Mucosa of descending colon (tissue), 3 donors: ENCODE data around the gene C20orf202. TPM values are rescaled to one million over a fixed set of nuclear protein-coding genes. Genes with fewer than 3 reads are reported as not detected.

Source experiments
- ATAC-seq: fragments of 200-7000 bp; cut with Tn5 transposase; one replicate; pipeline ENCODE4 v1.9.1; 2020; ENCODE audit warnings: mild to moderate bottlenecking, moderate library complexity
- DNase-seq, 3 donors: peaks; one replicate each; pipeline ENCODE4 v3.0.0-alpha.2; 2020
- H3K36me3 ChIP-seq: fragments of 200-600 bp; one replicate; pipeline ENCODE4 v1.8.0; 2021; ENCODE audit warnings: low read depth, mild to moderate bottlenecking
- H3K4me1 ChIP-seq: fragments of 200-600 bp; one replicate; pipeline ENCODE4 v1.8.0; 2021; ENCODE audit warnings: low read depth, mild to moderate bottlenecking
- H3K4me3 ChIP-seq: fragments of 200-600 bp; one replicate; pipeline ENCODE4 v1.8.0; 2021; ENCODE audit warnings: mild to moderate bottlenecking
- H3K9me3 ChIP-seq: fragments of 200-600 bp; one replicate; pipeline ENCODE4 v1.8.0; 2021; ENCODE audit warnings: mild to moderate bottlenecking
- intact Hi-C, 2 donors: fragments of 100-400 bp; cut with DNase I in 1 of 2; cut with micrococcal nuclease in 1 of 2; formaldehyde crosslinking; loops; one replicate each; pipeline versions ENCODE4 v1.11.0 to v1.11.1; 2022; cut with DNase I, micrococcal nuclease
- long read RNA-seq, 2 donors: library from polyadenylated mRNA; unstranded; transcript quantifications; one replicate each; pipeline ENCODE4 v2.0.0, GENCODE V29; 2019 to 2021
- total RNA-seq, 3 donors: library from RNA; stranded (reverse); fragmentation: NEBNext Ultra II Directional in 2 of 3; extraction: Animal tissue kit (Norgen Biotek cat#: 25700) in 2 of 3; gene quantifications; one replicate each; pipeline versions ENCODE4 v1.2.1 to v1.2.4, GENCODE V29; 2021 to 2023
- TF ChIP-seq, protein P1 (sequence below): fragments of 200-600 bp; IDR thresholded peaks from one replicate; pipeline ENCODE4 v1.8.0; 2022; ENCODE audit warnings: antibody characterized with exemption, mild to moderate bottlenecking
- donor health status: DM: no; HTN: no; CAD: no; lungs with moderate emphysema.
- donor health status: DM: no; HTN: no; CAD: no.
- donor health status: DM: no; HTN: yes; CAD: no.

Gene C20orf202
- under 1 TPM in 2 of 3 donors, not detected in 1; 0.23 to 0.48 TPM for total RNA-seq
- long read RNA-seq, donor 1 = 0 reads
- long read RNA-seq, donor 2 = 0 reads

DNA sequence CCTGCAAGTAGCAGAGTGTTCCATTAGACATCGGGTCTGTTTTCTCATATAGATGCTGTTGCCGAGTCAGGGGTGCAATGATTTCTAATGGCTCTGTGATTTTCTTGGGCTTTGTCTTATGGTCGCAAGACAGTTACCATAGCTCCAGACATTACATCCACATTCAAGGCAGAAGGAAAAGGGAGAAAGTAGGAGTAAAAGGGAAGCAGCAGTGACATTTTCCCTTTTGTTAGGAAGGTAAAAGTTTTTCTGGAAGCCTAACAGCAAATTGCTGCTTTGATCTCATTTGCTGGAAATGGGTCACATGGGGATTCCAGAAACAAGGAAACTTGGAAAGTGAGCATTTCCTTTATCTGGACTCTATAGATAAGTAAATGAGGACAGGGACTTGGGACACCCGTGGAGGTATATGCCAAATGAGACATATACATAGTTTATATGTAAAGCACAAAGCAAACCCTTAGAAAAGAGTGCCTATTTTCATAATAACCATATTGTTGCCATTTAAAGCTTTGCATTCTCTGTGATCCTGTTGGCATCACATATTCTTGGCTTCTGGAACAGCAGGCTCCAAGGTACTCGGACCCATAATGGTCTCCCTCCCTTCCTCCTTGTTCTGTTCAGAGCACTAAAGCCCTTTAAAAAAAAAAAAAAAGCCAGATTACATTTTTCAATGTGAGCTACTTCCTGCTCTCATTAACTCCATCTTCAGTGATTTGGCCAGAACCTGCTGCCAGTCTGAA lies at the start of gene C20orf202:
Gene C20orf202 (plus strand): TSS at position 693 of the 743 bp plus-strand sequence. CDS start 132 bp downstream, outside the sequence.
- peak; percentile 40 for ATAC-seq

DNA sequence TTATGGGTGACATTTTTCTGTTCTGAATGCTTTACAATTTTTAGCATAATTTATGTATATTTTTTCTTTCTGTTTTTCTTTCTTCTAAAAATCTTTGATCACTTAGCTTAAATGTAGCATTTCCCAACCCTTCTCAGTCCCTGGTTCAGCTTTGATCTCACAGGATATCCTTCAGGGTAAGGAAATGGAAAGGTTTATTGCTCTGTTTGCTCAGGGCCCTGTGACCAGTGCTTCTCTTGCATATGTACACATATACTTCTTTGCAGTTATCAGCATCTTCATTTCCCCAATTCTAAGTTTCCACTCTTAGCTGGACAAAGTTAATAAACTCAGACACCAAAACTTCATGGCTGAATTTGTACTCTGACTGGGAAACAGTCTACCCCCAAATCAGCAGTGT lies 49.0 kb upstream of the C20orf202 start:
- ATAC-seq = peak; percentile 69

More for the DNA sequence above, at the start of gene C20orf202:
- Histone ChIP-seq H3K4me3 (no peak within 1 kb of the TSS), H3K9me3 (no peaks in the 10 kb centered on the region), H3K36me3 (no peaks in the 10 kb centered on the region), H3K4me1 (peaks cover 9% of the 10 kb centered on the region)
- intact Hi-C loops = no loop called here
- no peak for DNase-seq
- TF ChIP-seq, protein P1, sequence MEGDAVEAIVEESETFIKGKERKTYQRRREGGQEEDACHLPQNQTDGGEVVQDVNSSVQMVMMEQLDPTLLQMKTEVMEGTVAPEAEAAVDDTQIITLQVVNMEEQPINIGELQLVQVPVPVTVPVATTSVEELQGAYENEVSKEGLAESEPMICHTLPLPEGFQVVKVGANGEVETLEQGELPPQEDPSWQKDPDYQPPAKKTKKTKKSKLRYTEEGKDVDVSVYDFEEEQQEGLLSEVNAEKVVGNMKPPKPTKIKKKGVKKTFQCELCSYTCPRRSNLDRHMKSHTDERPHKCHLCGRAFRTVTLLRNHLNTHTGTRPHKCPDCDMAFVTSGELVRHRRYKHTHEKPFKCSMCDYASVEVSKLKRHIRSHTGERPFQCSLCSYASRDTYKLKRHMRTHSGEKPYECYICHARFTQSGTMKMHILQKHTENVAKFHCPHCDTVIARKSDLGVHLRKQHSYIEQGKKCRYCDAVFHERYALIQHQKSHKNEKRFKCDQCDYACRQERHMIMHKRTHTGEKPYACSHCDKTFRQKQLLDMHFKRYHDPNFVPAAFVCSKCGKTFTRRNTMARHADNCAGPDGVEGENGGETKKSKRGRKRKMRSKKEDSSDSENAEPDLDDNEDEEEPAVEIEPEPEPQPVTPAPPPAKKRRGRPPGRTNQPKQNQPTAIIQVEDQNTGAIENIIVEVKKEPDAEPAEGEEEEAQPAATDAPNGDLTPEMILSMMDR = no peak

DNA sequence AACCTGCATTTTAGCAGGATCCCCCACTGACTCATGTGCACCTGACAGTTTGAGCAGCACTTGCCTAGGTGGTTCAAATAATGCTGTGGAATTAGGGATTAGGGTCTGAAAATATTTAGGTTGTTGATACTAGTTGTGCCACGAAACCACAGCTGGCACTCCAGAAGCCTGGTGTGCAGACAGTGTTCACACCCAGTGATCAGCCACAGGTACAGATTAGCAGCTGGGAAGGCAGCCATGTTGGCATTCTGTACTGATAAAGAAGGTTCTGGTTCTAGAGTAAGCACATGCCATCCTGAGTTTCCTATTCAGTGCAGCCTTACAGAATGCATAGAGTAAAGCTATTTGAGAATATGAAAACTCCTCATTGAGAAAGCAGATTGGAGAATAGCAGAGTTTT lies 48.6 kb upstream of the C20orf202 start:
- TF ChIP-seq, protein P1 = no peak
- H3K4me3 ChIP-seq = no peak overlapping the region
- DNase-seq (no peak), ATAC-seq (no peak)
- H3K36me3 ChIP-seq = no peaks in the 10 kb centered on the region
- H3K9me3 ChIP-seq = no peaks in the 10 kb centered on the region
- intact Hi-C loops = no loop called here
- no peaks in the 10 kb centered on the region for H3K4me1 ChIP-seq

More for the DNA sequence above, 49.0 kb upstream of the C20orf202 start:
- Histone ChIP-seq H3K4me3 (no peak overlapping the region), H3K4me1 (no peaks in the 10 kb centered on the region), H3K36me3 (no peaks in the 10 kb centered on the region), H3K9me3 (no peaks in the 10 kb centered on the region)
- intact Hi-C loops = no loop called here
- peak in 1 of 3 donors; percentile 10 for DNase-seq
- TF ChIP-seq, protein P1 = no peak

DNA sequence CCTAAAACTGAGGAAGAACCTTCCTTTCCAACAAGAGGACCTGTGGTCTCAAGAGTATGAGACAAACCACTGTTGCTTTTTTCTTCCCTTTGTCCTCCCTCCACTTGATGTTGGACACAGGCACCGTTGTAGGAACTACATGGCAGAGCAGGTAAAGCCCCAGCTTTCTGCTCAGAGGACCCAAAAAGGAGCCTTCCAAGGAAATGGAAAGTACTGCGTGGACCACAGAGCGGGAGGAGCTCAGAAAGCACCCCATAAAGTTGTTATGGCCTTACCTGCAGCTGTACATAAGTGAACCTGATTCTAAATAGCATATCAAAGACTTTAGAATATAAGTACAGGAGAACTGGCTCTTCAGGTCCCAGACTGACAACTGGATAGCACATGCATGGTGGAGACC lies 47.9 kb upstream of the C20orf202 start:
- DNase-seq (no peak), ATAC-seq (no peak)
- TF ChIP-seq, protein P1 = no peak
- Histone ChIP-seq H3K4me3 (no peak overlapping the region), H3K4me1 (no peaks in the 10 kb centered on the region), H3K36me3 (no peaks in the 10 kb centered on the region), H3K9me3 (no peaks in the 10 kb centered on the region)
- intact Hi-C loops = no loop called here

DNA sequence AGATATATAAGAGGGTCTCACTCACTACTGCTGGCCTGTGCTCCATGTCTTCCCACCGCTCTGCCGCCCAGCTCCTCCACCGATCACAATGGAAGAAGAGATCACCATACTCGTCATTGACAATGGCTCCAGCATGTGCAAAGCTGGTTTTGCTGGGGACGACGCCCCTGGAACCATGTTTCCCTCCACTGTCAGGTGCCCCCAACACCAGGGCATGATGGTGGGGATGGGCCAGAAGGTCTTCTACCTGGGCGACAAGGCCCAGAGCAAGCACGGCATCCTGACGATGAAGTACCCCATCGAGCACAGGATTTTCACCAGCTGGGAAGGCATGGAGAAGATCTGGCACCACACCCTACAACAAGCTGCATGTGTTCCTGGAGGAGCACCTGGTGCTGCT lies 42.8 kb upstream of the C20orf202 start:
- intact Hi-C loops = no loop called here
- H3K9me3 ChIP-seq = no peaks in the 10 kb centered on the region
- no peak for DNase-seq
- H3K36me3 ChIP-seq = no peaks in the 10 kb centered on the region
- H3K4me1 ChIP-seq = no peaks in the 10 kb centered on the region
- no peak overlapping the region for H3K4me3 ChIP-seq
- TF ChIP-seq, protein P1 = no peak
- no peak for ATAC-seq
